Medulla oblongata (tissue), 1 donor: ENCODE data around the gene NXF1.
"Not testable (repeated sequence)": the region's sequence is repeated elsewhere in the genome, so short reads cannot be mapped to it uniquely, and the experiment has no call there.

Experiments
- DNase-seq: peaks from one replicate; pipeline ENCODE4 v3.0.0-alpha.2; 2015; ENCODE audit errors: extremely low spot score

NXF1 gene

GRCh38 chr11:62805076-62805892, at the start of gene NXF1:
Gene NXF1, minus strand, starts transcription at chr11:62805440. Its CDS starts 84 bp downstream, at chr11:62805356.
- DNase-seq = peak; percentile 97

GRCh38 chr11:62854013-62854824, 49.0 kb upstream of the NXF1 start:
- no peak for DNase-seq

- DNase-seq = no peak
These were observed 48.2 kb upstream of the NXF1 start for GRCh38 chr11:62853279-62853965.

GRCh38 chr11:62852523-62853188, 47.4 kb upstream of the NXF1 start:
- DNase-seq = no peak

- DNase-seq = no peak
These were observed 46.7 kb upstream of the NXF1 start for GRCh38 chr11:62851807-62852522.

GRCh38 chr11:62850911-62851806, 45.9 kb upstream of the NXF1 start:
- no peak for DNase-seq

GRCh38 chr11:62847767-62848314, 42.6 kb upstream of the NXF1 start:
- DNase-seq = no peak

- DNase-seq = no peak
These were observed 40.9 kb upstream of the NXF1 start for GRCh38 chr11:62846177-62846576.

- DNase-seq = no peak
These were observed 38.9 kb upstream of the NXF1 start for GRCh38 chr11:62844154-62844553.

GRCh38 chr11:62843466-62843865, 38.2 kb upstream of the NXF1 start:
- no peak for DNase-seq

- not testable (repeated sequence) for DNase-seq
These were observed 37.7 kb upstream of the NXF1 start for GRCh38 chr11:62842891-62843290.

GRCh38 chr11:62842171-62842741, 37.0 kb upstream of the NXF1 start:
- DNase-seq = no peak

GRCh38 chr11:62841361-62842170, 36.3 kb upstream of the NXF1 start:
- DNase-seq = peak; percentile 97

- peak; percentile 70 for DNase-seq
These were observed 35.6 kb upstream of the NXF1 start for GRCh38 chr11:62840721-62841360.

- DNase-seq = peak; percentile 97
These were observed 34.1 kb upstream of the NXF1 start, which contains the start of gene WDR74 for GRCh38 chr11:62839050-62839945. Gene WDR74, minus strand, starts transcription at chr11:62839590. Its CDS starts 20 bp downstream, at chr11:62839570.

GRCh38 chr11:62835336-62835735, 30.1 kb upstream of the NXF1 start:
- DNase-seq = no peak
